Spinal cord (tissue), 10 donors: Measurements from ENCODE around the gene PAIP2. TPM values are rescaled to one million over a fixed set of nuclear protein-coding genes. Genes with fewer than 3 reads are reported as not detected.

ENCODE experiments used
- DNase-seq, 6 donors: peaks; one replicate each; pipeline versions ENCODE4 v3.0.0 to v3.0.0-alpha.2; 2013 to 2015; ENCODE audit warnings: low spot score in 6 of 6, low read depth in 4 of 6
- H3K27ac ChIP-seq: one replicate; pipeline ENCODE4 v1.5.1; 2013; ENCODE audit warnings: low read depth, low read length, control low read depth
- H3K27me3 ChIP-seq: one replicate; pipeline ENCODE4 v1.6.1; 2013; ENCODE audit warnings: low read length; ENCODE audit not compliant: control insufficient read depth, insufficient read depth
- H3K36me3 ChIP-seq: one replicate; pipeline ENCODE4 v1.6.1; 2013; ENCODE audit warnings: low read length; ENCODE audit not compliant: control insufficient read depth, insufficient read depth
- H3K4me1 ChIP-seq: one replicate; pipeline ENCODE4 v1.6.1; 2013; ENCODE audit warnings: low read length; ENCODE audit not compliant: control insufficient read depth, insufficient read depth
- H3K4me3 ChIP-seq: one replicate; pipeline ENCODE4 v1.5.1; 2013; ENCODE audit warnings: low read depth, low read length, control low read depth
- H3K9me3 ChIP-seq: one replicate; pipeline ENCODE4 v1.6.1; 2013; ENCODE audit warnings: low read length; ENCODE audit not compliant: control insufficient read depth, insufficient read depth
- WGBS: methylation state at CpG from one replicate; pipeline ENCODE4 v1.1.5; 2013; ENCODE audit warnings: missing lambda C conversion rate; ENCODE audit not compliant: insufficient coverage; 5-methylcytosine and 5-hydroxymethylcytosine counted together
- polyA plus RNA-seq, 2 donors: library from polyadenylated mRNA; unstranded; fragments of 120-200 nt; gene quantifications; one replicate each; pipeline ENCODE4 v1.2.1, GENCODE V29; 2013; ENCODE audit not compliant: insufficient read length in 2 of 2
- total RNA-seq, 2 donors: library from RNA; depleted of rRNA in 1 of 2; stranded (reverse); fragments of 120-200 nt in 1 of 2; fragments of >200 nt in 1 of 2; gene quantifications; one replicate each; pipeline versions ENCODE4 v1.2.3 to v1.2.4, GENCODE V29; 2013 to 2014
- donor health status: healthy.

Gene PAIP2
- total and polyA plus RNA-seq, 4 donors, result 90.4 to 173 (median 146) TPM

- no peak for DNase-seq
- H3K27me3 ChIP-seq, result peaks cover 41% of the 10 kb centered on the region
- WGBS, result 83% methylated on average over 9 of the region's 11 CpGs
- H3K4me3 ChIP-seq, result no peak within 1 kb of the TSS
- no peaks in the 10 kb centered on the region for H3K9me3 ChIP-seq
- H3K36me3 ChIP-seq, result peaks cover 28% of the 10 kb centered on the region
- no peak within 1 kb of the TSS for H3K27ac ChIP-seq
- peaks cover 46% of the 10 kb centered on the region for H3K4me1 ChIP-seq
These were observed 48.3 kb downstream of the PAIP2 start, which contains the start of gene MZB1 for GRCh38 chr5:139389701-139390638. TSS of gene MZB1 (minus strand) at chr5:139389913. CDS start at chr5:139389856, 57 bp downstream.

- WGBS, result 87% methylated on average over 8 of the region's 10 CpGs
- H3K4me3 ChIP-seq, result no peak overlapping the region
- peaks cover 50% of the 10 kb centered on the region for H3K27me3 ChIP-seq
- DNase-seq, result no peak
- no peaks in the 10 kb centered on the region for H3K9me3 ChIP-seq
- H3K4me1 ChIP-seq, result peaks cover 54% of the 10 kb centered on the region
- no peak overlapping the region for H3K27ac ChIP-seq
- H3K36me3 ChIP-seq, result peaks cover 28% of the 10 kb centered on the region
These were observed 49.2 kb downstream of the PAIP2 start for GRCh38 chr5:139390639-139391569.

GRCh38 chr5:139391570-139392323 is 50.1 kb downstream of the PAIP2 start:
- peaks cover 55% of the 10 kb centered on the region for H3K4me1 ChIP-seq
- H3K9me3 ChIP-seq, result no peaks in the 10 kb centered on the region
- no peak for DNase-seq

GRCh38 chr5:139392324-139392677 is 50.6 kb downstream of the PAIP2 start:
- WGBS, result 6% methylated on average over 36 of the region's 36 CpGs
- no peak for DNase-seq
- Histone ChIP-seq H3K27ac (no peak overlapping the region), H3K4me3 (no peak overlapping the region), H3K27me3 (peaks cover 49% of the 10 kb centered on the region), H3K9me3 (no peaks in the 10 kb centered on the region), H3K4me1 (peaks cover 55% of the 10 kb centered on the region), H3K36me3 (peaks cover 32% of the 10 kb centered on the region)

More at GRCh38 chr5:139391570-139392323, 50.1 kb downstream of the PAIP2 start:
- WGBS, result 35% methylated on average over 31 of the region's 33 CpGs
- no peak overlapping the region for H3K4me3 ChIP-seq
- peaks cover 50% of the 10 kb centered on the region for H3K27me3 ChIP-seq
- H3K27ac ChIP-seq, result no peak overlapping the region
- H3K36me3 ChIP-seq, result peaks cover 30% of the 10 kb centered on the region

- 2% methylated on average over 77 of the region's 77 CpGs for WGBS
- Histone ChIP-seq H3K9me3 (no peaks in the 10 kb centered on the region), H3K36me3 (peaks cover 32% of the 10 kb centered on the region), H3K27ac (no peak overlapping the region), H3K27me3 (peaks cover 49% of the 10 kb centered on the region), H3K4me1 (peaks cover 55% of the 10 kb centered on the region), H3K4me3 (peak overlapping the region; percentile 39)
- peak in 2 of 6 donors; percentile 72 to 76 for DNase-seq
These were observed 51.2 kb downstream of the PAIP2 start for GRCh38 chr5:139392678-139393496.

GRCh38 chr5:139393497-139394122 is 52.0 kb downstream of the PAIP2 start:
- WGBS, result 4% methylated on average over 46 of the region's 49 CpGs

GRCh38 chr5:139394123-139394653 is 52.5 kb downstream of the PAIP2 start:
- Histone ChIP-seq H3K9me3 (no peaks in the 10 kb centered on the region), H3K4me1 (peaks cover 49% of the 10 kb centered on the region), H3K36me3 (peaks cover 28% of the 10 kb centered on the region), H3K27me3 (peaks cover 49% of the 10 kb centered on the region), H3K4me3 (peak overlapping the region; percentile 39), H3K27ac (no peak overlapping the region)
- DNase-seq, result peak in 2 of 6 donors; percentile 29 to 49
- under 1% methylated on average over 62 of the region's 62 CpGs for WGBS

More at GRCh38 chr5:139393497-139394122, 52.0 kb downstream of the PAIP2 start:
- peaks cover 49% of the 10 kb centered on the region for H3K4me1 ChIP-seq
- H3K27ac ChIP-seq, result no peak overlapping the region
- peaks cover 32% of the 10 kb centered on the region for H3K36me3 ChIP-seq
- peak overlapping the region; percentile 39 for H3K4me3 ChIP-seq
- H3K27me3 ChIP-seq, result peaks cover 49% of the 10 kb centered on the region
- H3K9me3 ChIP-seq, result no peaks in the 10 kb centered on the region
- peak in 1 of 6 donors; percentile 21 for DNase-seq
